ENCODE measurements around the gene FNDC3B. TPM values are rescaled to one million over a fixed set of nuclear protein-coding genes. Genes with fewer than 3 reads are reported as not detected.

The FNDC3B gene
- polyA plus RNA-seq, 2 of the 4 experiments (the other 2 are of a cell fraction), result 29.5 to 33.6 TPM

DNA sequence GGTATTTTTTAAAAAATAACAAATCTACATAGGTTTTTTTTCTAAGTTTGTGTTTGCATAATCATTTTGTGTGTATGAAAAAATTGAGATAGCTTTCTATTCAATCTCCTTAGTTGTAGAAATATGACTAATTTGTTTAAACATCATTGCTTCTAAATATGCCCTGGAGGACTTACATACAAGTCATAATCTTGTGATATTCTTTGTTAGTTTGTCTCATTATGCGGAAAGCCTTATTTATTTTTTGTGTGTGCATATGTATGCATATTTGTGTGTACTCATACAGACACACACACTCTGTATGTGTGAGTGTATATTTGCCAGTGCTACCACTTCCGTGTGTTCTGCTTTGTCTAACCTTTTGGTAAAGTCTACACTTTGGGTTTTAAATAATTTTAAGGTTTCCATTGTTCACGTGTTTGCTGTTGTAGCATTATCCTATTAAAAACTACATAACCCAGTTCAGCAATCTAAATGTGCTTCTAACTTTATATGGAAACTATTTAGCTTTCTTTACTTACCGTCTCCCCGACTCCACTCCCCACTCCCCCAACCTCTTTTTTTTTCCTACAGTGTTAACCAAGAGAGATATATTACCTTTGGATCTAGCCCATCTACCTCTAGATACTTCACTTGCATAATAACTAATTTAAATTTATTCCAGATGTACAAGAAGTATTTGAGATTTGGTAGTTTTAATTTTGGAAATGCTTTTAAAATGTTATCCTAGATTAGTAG is 111.7 kb downstream of the FNDC3B start:
- ATAC-seq (no peak), DNase-seq (ENCODE audit: low read depth in 1 of 2, low spot score in 1 of 2) (no peak)
- CTCF ChIA-PET, result interaction anchor here (1.8 kb wide), 1 partner anchor 18 kb away, joined by 4 read pairs; no protein-coding TSS in a partner anchor

DNA sequence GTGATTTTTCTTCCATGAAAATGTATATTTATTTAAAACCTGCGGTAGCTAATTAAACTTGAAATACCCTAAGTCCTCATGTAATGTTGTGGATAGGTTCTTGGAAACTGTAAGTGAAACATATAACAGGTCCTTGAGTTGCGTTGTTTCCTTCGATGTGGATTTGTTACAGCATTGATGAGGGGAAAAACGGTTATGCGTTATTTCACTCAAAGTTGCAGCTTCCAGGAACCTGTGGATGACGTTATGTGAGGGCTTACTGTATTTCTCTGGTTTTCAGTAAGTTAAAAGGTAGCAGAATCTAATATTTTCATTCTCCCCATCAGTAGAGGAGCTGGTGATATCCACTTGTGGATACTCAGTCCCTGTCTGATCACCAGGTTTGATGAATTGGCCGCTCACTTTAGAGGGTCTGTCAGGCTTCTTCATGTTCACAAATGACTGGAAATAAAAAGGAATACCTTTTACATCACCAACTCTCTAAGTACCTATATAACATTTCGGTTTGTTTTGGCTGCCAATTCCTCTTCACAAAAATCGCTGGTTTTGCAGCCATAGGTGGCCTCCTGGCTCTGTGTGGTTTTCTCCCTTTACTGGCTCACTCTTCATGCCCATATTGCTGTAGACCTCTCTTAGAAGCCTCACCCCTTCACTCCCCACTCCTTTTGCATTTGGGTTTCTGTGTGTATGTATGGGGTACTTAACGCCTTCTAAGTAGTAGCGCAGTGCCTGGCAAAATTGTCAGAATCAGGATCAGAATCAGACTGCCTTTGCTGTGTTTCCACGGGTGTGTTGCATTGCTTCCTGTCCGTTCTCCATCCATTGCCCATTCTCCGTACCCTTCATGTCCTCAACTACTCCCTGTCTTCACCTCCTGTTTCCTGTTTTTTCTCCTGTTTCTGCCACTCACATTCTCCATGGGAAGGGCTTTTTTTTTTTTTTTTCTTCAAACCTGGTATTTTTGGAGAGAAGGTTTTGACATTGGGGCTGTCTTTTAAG is 112.6 kb downstream of the FNDC3B start:
- H3K4me2 ChIP-seq, result peak overlapping the region; percentile 76
- TF ChIP-seq NR3C1 (IDR thresholded peaks at IDR 0.05) (no peak), ZC3H11A (IDR thresholded peaks at IDR 0.05) (no peak), ZFP36 (IDR thresholded peaks at IDR 0.05; ENCODE audit: borderline replicate concordance, partially characterized antibody) (no peak), ZNF302 (CRISPR knock-in tag; IDR thresholded peaks at IDR 0.05) (no peak)
- TF ChIP-seq, protein P1, sequence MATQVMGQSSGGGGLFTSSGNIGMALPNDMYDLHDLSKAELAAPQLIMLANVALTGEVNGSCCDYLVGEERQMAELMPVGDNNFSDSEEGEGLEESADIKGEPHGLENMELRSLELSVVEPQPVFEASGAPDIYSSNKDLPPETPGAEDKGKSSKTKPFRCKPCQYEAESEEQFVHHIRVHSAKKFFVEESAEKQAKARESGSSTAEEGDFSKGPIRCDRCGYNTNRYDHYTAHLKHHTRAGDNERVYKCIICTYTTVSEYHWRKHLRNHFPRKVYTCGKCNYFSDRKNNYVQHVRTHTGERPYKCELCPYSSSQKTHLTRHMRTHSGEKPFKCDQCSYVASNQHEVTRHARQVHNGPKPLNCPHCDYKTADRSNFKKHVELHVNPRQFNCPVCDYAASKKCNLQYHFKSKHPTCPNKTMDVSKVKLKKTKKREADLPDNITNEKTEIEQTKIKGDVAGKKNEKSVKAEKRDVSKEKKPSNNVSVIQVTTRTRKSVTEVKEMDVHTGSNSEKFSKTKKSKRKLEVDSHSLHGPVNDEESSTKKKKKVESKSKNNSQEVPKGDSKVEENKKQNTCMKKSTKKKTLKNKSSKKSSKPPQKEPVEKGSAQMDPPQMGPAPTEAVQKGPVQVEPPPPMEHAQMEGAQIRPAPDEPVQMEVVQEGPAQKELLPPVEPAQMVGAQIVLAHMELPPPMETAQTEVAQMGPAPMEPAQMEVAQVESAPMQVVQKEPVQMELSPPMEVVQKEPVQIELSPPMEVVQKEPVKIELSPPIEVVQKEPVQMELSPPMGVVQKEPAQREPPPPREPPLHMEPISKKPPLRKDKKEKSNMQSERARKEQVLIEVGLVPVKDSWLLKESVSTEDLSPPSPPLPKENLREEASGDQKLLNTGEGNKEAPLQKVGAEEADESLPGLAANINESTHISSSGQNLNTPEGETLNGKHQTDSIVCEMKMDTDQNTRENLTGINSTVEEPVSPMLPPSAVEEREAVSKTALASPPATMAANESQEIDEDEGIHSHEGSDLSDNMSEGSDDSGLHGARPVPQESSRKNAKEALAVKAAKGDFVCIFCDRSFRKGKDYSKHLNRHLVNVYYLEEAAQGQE (IDR thresholded peaks at IDR 0.05), result no peak
- TF ChIP-seq, protein P2, sequence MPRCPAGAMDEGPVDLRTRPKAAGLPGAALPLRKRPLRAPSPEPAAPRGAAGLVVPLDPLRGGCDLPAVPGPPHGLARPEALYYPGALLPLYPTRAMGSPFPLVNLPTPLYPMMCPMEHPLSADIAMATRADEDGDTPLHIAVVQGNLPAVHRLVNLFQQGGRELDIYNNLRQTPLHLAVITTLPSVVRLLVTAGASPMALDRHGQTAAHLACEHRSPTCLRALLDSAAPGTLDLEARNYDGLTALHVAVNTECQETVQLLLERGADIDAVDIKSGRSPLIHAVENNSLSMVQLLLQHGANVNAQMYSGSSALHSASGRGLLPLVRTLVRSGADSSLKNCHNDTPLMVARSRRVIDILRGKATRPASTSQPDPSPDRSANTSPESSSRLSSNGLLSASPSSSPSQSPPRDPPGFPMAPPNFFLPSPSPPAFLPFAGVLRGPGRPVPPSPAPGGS (IDR thresholded peaks at IDR 0.05), result no peak
- DNase-seq (ENCODE audit: low read depth in 1 of 2, low spot score in 1 of 2), result no peak
- FAIRE-seq, result no peak
- POLR2A ChIA-PET, result no interaction called here
- H3K9me3 ChIP-seq, result no peaks in the 10 kb centered on the region
- CTCF ChIA-PET, result no interaction called here
- peaks cover 91% of the 10 kb centered on the region for H3K4me1 ChIP-seq
- 82% methylated on average over 14 of the region's 14 CpGs for WGBS (ENCODE audit: missing lambda C conversion rate)
- peak overlapping the region; percentile 91 for H3K27ac ChIP-seq
- H3K4me3 ChIP-seq, result no peak overlapping the region
- ATAC-seq, result no peak

More for the DNA sequence above, 111.7 kb downstream of the FNDC3B start:
- WGBS (ENCODE audit: missing lambda C conversion rate), result 70% methylated on average over 5 of the region's 5 CpGs
- Histone ChIP-seq H3K27ac (peak overlapping the region; percentile 91), H3K4me1 (peaks cover 86% of the 10 kb centered on the region), H3K9me3 (no peaks in the 10 kb centered on the region), H3K4me3 (no peak overlapping the region), H3K4me2 (peak overlapping the region; percentile 76)
- no peak for FAIRE-seq
- POLR2A ChIA-PET, result no interaction called here
- TF ChIP-seq FOSL2 (IDR thresholded peaks at IDR 0.05), result no peak
- no peak for TF ChIP-seq FOSL2 (CRISPR knock-in tag; IDR thresholded peaks at IDR 0.05)
- TF ChIP-seq, protein P3, sequence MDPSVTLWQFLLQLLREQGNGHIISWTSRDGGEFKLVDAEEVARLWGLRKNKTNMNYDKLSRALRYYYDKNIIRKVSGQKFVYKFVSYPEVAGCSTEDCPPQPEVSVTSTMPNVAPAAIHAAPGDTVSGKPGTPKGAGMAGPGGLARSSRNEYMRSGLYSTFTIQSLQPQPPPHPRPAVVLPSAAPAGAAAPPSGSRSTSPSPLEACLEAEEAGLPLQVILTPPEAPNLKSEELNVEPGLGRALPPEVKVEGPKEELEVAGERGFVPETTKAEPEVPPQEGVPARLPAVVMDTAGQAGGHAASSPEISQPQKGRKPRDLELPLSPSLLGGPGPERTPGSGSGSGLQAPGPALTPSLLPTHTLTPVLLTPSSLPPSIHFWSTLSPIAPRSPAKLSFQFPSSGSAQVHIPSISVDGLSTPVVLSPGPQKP (IDR thresholded peaks at IDR 0.05; ENCODE audit: low read depth, low read length), result no peak
- TF ChIP-seq, protein P4, sequence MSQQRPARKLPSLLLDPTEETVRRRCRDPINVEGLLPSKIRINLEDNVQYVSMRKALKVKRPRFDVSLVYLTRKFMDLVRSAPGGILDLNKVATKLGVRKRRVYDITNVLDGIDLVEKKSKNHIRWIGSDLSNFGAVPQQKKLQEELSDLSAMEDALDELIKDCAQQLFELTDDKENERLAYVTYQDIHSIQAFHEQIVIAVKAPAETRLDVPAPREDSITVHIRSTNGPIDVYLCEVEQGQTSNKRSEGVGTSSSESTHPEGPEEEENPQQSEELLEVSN (IDR thresholded peaks at IDR 0.05; ENCODE audit: borderline replicate concordance, low read depth), result no peak
- TF ChIP-seq ZFP36 (IDR thresholded peaks at IDR 0.05; ENCODE audit: borderline replicate concordance, partially characterized antibody), result no peak
- TF ChIP-seq, protein P5, sequence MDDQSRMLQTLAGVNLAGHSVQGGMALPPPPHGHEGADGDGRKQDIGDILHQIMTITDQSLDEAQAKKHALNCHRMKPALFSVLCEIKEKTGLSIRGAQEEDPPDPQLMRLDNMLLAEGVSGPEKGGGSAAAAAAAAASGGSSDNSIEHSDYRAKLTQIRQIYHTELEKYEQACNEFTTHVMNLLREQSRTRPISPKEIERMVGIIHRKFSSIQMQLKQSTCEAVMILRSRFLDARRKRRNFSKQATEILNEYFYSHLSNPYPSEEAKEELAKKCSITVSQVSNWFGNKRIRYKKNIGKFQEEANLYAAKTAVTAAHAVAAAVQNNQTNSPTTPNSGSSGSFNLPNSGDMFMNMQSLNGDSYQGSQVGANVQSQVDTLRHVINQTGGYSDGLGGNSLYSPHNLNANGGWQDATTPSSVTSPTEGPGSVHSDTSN (IDR thresholded peaks at IDR 0.05), result no peak

Data from A549 (cell line).